Measurements from ENCODE around the gene AGAP2. TPM values are rescaled to one million over a fixed set of nuclear protein-coding genes. Genes with fewer than 3 reads are reported as not detected.
"Not testable (repeated sequence)": the region's sequence is repeated elsewhere in the genome, so short reads cannot be mapped to it uniquely, and the experiment has no call there.

Gene AGAP2
- total RNA-seq, 1 donor from 2014 or later, result 25.7 TPM

DNA sequence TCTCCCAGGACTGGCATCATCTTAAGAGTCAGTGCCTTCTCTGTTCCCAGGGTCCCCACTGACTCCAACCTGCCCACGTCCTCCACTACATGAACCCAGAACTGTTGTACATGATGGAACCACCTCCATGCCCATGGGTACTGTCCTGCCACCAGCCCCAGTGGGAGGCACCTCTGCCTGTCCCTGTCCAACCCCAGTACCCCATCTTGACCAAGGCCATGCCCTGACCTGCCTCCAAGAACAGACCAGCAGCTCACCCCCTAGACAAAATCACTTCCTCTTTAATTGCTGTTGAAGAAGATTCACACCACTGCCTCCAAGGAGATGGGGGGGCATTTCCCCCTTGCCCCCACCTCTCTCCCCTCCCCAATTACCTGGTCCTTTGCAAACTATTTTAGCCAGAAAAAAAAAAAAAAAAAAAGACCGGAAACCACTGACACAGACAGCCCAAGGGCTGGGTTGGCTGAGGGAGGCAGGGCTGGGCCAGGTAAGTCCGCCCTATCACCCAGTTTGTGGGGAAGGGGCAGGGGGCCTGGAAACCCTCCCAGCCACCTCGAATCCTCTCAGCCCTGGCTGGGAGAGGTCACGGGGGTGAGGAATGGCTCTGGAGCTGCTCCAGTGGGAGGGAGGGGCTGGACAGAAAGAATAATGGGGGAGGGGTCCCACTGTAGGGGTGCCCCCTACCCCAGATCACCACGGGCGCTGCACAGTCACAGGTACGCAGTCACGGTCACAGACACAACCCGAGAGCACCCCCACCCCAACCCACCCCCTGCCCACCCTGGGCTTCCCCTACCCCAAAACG is 13.4 kb downstream of the AGAP2 start:
- FAIRE-seq, result no peak

DNA sequence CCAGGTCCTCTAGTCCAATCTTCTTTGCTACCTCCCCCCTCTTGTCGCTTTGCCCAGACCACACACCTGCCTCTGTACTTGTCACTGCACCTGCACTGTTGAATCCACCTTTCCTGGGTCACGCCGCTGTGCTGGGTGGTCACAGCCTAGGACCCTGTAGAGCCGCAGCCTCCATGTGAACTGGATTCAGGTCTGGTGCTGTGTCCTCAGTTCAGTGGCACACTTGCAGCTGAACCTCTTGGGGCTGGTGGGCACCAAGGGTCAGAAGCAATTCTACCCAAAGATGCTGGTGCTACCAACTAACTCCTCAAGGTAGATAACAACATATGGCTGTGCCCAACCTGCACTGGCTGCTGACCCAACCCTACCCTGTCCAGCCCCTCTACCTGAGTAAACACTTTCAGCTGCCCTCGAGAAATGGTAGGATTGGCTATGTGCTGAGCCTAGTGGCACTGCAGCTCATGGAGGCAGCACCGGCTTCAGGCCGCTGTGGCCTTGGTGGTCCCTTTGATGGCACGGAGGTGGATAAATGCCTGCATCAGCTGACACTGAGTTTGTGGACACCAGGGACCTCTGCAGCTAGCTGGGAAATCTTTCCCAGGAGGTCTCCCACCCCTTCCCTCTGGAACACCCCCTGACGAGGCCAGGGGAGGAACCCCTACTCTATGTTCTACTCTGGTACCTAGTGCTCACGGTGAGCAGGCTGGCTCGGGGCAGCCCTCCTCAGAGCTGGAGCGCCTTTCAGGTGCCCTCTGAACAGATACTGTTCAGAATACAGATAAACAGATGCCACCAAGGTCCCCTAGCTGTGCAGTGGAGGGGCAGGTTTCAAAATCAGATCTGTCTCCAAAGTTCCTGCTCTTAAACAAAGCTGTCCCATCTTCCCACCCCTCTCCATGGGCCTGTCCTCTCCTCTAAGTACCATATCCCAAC is 14.3 kb downstream of the AGAP2 start:
- no peak for FAIRE-seq
- peak in 1 of 2 donors; percentile 18 for DNase-seq (ENCODE audit: low spot score in 2 of 2)

More for the DNA sequence above, 13.4 kb downstream of the AGAP2 start:
- DNase-seq (ENCODE audit: low spot score in 2 of 2), result peak in 1 of 2 donors; percentile 10

DNA sequence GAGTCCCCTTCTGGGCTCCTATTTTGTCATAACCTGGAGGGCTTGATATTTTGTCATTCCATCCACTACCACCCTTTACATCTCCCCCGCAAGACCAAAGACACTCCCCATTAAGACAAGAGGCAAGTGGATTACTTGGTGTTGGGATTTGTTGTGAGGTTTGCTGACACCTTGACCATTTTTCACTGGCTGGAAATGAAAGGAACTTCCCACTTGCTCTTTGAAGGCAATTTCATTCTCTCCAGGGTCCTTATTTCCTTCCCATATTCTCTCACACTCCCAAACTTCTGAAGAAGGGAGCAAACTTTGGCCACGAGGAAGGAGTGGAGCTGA is 14.9 kb downstream of the AGAP2 start:
- DNase-seq (ENCODE audit: low spot score in 2 of 2), result peak in 1 of 2 donors; percentile 12
- FAIRE-seq, result no peak

DNA sequence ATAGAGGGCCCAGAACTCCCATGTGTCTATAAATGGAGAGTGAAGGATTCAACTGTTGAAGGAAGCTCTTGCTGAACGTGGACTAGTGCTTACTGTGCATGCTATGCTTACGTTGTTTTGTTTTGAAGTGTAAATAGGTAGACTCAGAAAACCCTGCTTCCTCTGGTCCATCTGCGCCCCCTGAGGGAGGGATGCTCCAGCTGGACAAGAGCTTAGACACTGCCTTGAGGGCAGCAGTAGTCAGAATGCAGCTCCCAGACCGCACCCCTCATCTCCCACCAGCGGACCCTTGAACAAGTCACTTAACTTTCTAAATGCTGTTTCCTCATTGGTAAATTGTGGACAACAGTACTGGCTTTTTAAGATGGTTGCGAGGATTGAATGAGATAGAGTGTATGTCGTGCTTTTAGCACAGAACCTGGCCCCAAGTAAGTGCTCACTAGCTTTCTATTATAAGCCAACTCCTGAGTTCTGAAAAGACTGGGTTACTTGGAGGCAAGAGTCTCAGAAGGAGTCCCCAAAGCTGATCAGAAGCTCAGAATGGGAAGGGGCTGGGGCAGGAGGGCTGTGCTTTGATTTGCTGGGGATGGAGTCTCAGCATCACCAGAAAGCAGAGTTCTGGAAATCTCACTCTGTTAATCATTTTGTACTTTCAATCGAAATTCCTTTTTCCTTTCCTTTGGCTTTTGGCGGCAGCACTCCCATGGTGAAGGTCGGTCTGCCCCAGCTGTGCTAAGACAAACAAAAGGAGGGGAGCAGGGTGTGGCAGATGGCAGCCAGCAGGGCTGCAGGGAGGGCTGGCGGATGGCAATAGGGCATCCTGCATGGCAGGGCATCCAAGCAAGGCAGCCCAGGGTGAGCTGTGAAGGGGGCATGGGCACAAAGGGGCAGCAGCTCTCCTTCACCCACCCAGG is 15.6 kb downstream of the AGAP2 start:
- no peak for FAIRE-seq

DNA sequence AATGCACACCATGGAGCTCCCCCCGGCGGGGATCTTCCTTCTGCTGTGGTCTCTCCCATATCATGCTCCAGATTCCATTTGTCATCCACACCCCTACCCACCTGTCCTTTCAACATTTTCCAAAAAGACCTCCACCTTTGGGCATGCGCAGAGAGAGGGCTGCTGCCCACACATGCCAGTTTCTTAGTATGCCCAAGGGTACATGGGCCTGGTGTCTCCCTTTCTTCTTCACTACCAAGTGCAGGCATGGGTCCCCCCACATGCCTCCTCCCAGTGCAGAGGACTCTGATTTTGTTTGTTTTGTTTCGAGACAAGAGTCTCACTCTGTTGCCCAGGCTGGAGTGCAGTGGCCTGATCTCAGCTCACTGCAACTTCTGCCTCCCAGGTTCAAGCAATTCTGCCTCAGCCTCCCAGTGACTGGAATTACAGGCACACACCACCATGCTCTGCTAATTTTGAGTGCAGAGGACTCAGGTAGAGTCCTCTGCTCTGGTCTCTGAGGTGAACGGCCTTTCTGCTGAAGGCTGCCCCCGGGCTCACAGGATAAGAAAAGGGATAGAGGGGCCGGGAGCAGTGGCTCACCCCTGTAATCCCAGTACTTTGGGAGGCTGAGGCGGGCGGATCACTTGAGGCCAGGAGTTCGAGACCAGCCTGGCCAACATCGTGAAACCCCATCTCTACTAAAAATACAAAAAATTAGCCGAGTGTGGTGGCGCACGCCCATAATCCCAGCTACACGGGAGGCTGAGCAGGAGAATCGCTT is 16.5 kb downstream of the AGAP2 start:
- peak in 1 of 2 donors; percentile 6 for DNase-seq (ENCODE audit: low spot score in 2 of 2)
- FAIRE-seq, result not testable (repeated sequence)

More for the DNA sequence above, 15.6 kb downstream of the AGAP2 start:
- DNase-seq (ENCODE audit: low spot score in 2 of 2), result peak in 1 of 2 donors; percentile 11

DNA sequence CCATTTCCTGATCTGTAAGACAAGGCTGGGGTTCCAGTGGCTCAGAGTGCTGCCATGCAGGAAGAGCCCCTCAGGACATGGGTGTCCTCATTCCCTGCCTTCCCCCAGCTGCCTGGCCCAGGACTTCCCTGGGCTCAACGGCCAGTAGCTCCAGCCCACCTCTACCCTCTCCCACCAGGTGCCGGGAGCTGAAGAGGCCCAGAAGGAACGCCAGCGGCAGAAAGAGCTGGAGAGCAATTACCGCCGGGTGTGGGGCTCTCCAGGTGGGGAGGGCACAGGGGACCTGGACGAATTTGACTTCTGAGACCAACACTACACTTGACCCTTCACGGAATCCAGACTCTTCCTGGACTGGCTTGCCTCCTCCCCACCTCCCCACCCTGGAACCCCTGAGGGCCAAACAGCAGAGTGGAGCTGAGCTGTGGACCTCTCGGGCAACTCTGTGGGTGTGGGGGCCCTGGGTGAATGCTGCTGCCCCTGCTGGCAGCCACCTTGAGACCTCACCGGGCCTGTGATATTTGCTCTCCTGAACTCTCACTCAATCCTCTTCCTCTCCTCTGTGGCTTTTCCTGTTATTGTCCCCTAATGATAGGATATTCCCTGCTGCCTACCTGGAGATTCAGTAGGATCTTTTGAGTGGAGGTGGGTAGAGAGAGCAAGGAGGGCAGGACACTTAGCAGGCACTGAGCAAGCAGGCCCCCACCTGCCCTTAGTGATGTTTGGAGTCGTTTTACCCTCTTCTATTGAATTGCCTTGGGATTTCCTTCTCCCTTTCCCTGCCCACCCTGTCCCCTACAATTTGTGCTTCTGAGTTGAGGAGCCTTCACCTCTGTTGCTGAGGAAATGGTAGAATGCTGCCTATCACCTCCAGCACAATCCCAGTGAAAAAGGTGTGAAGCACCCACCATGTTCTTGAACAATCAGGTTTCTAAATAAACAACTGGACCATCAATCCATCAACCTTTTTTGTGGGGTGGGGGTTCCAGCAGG is 17.6 kb downstream of the AGAP2 start:
- DNase-seq (ENCODE audit: low spot score in 2 of 2), result no peak
- no peak for FAIRE-seq

DNA sequence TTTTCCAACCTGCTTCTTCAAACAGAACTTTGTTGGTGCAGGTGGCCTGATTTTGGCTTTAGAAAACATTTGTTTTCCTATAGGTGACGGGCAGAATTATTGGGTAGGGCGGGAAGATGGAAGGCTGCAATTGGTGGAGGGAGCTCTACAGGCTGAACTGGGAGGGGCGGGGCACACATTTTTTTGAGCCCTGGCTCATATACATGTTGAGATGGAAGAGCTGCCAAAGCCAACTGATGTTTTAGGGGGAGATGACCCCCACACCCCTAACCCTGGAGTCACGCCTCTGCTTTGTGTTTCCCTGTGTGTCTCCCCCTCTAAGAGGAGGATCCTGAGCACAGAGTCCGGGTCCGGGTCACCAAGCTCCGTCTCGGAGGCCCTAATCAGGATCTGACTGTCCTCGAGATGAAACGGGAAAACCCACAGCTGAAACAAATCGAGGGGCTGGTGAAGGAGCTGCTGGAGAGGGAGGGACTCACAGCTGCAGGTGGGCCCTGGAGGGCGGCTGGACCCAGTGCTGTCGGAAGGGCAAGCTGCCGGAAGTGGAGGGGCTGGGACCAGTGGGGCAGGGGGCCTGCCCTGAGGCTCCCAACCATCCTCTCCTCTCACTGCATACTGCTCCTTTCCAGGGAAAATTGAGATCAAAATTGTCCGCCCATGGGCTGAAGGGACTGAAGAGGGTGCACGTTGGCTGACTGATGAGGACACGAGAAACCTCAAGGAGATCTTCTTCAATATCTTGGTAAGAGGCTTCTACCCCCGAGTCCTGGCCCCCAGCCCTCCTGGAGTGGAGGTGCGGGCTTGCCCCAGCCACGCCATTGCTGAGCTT is 18.6 kb downstream of the AGAP2 start:
- FAIRE-seq, result no peak

DNA sequence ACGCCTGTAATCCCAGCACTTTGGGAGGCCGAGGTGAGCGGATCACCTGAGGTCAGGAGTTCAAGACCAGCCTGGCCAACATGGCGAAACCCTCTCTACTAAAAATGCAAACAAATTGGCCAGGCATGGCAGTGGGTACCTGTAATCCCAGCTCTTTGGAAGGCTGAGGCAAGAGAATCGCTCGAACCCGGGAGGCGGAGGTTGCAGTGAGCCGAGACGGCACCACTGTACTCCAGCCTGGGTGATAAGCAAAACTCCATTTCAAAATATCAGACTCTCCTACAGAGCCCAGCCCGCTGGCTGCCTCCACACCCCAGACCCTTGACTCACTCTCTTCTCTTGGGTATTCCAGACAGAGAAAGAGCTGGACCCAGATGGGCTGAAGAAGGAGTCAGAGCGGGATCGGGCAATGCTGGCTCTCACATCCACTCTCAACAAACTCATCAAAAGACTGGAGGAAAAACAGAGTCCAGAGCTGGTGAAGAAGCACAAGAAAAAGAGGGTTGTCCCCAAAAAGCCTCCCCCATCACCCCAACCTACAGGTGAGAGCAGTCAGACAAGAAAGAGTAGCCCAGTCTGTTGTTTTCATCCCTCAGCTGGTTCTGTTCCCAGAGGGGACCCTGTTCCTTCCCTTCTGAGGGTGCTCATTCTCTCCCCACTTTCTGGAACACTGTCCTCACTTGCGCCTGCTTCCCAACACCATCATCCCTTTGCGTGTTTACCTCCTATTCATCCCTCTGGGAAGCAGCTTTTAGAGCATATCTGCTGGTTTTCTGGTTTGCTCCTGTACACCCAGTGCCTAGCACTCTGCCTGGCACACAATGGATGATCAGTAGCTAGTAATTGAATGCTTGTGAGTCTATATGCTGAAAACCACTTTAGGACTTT is 19.7 kb downstream of the AGAP2 start:
- FAIRE-seq (no peak), DNase-seq (ENCODE audit: low spot score in 2 of 2) (no peak)

More for the DNA sequence above, 18.6 kb downstream of the AGAP2 start:
- DNase-seq (ENCODE audit: low spot score in 2 of 2), result no peak

DNA sequence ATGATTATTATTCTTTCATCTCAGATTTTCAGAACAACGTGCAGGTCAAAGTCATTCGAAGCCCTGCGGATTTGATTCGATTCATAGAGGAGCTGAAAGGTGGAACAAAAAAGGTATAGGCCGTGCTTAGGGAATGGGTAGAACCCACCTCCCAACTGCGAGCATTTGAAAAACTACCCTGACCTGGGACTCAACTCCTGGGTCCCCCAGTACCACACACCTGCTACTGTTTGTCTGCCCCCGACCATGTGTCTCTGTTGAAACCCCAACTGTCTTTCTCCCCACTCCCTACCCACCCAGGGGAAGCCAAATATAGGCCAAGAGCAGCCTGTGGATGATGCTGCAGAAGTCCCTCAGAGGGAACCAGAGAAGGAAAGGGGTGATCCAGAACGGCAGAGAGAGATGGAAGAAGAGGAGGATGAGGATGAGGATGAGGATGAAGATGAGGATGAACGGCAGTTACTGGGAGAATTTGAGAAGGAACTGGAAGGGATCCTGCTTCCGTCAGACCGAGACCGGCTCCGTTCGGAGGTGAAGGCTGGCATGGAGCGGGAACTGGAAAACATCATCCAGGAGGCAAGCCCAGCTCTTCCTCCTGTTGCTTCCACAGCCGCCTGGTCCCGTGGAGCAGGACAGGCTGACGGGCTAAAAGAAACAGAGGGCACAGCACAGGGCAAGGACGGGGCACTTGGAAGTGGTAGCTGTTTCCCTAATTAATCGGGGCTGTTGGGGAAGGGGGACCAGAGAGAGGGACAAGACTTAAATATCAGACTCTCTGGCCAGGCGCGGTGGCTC is 20.5 kb downstream of the AGAP2 start:
- FAIRE-seq (no peak), DNase-seq (ENCODE audit: low spot score in 2 of 2) (no peak)

DNA sequence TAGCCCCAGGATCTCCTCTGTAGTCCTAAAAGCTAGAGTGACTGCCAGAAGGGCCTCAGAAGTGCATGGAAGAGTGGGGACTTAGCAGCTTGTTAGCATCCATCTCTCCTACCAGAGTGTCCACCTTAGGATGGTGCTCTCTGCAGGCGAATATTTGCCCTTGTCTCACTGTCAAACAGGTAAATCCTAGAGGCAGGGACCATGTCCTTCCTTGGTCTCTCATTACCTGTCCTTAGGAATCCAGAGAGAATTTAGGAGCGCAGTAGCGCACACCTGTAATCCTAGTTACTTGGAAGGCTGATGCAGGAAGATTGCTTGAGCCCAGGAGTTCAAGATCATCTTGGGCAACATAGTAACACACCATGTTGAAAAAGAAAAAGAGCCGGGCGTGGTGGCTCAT is 21.4 kb downstream of the AGAP2 start:
- no peak for FAIRE-seq
- no peak for DNase-seq (ENCODE audit: low spot score in 2 of 2)

DNA sequence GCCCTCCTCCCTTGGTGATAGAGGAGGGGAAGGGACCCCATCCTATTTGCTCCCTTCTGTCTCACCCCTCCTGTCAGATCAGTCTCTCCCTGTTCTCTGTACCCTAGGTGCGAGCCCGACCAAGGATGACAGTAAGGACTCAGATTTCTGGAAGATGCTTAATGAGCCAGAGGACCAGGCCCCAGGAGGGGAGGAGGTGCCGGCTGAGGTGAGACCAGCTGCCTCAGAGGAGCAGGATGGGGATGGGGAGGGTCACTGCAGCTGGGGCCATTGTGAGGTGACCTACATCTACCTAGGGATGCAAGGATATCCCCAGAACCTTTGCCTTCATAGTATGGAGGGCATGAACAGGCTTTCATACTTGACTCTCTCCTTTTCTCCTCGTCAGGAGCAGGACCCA is 22.2 kb downstream of the AGAP2 start:
- no peak for FAIRE-seq

DNA sequence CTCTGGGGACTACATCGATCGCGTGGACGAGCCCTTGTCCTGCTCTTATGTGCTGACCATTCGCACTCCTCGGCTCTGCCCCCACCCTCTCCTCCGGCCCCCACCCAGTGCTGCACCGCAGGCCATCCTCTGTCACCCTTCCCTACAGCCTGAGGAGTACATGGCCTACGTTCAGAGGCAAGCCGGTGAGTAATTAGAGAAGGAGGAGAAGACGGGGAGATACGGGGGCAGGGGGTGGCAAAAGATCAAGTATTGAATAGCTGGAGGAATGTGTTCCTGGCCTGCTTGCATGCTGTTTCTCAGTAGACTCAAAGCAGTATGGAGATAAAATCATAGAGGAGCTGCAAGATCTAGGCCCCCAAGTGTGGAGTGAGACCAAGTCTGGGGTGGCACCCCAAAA is 22.8 kb downstream of the AGAP2 start:
- no peak for DNase-seq (ENCODE audit: low spot score in 2 of 2)
- FAIRE-seq, result no peak

More for the DNA sequence above, 22.2 kb downstream of the AGAP2 start:
- DNase-seq (ENCODE audit: low spot score in 2 of 2), result no peak

DNA sequence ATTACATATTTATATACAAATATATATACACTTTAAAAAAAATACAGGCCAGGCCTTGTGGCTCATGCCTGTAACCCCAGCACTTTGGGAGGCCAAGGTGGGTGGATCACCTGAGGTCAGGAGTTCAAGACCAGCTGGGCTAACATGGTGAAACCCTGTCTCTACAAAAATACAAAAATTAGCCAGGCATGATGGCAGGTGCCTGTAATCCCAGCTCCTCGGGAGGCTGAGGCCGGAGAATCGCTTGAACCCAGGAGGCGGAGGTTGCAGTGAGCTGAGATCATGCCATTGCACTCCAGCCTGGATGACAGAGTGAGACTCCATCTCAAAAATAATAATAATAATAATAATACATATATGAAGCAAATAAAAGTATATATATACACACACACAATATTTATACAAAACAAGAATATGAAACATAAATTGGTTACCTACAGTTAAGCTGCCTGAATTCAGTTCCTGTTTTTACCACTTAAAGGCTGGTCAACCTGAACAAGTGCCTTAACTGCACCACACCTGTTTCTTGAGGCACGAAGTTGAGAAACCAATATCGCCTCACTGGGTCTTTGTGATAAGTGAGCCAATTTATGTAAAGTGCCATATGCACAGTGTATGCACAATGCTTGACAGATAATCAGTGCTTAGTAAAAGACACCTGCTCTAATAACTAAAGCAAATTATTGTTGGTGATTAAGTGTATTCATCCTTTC is 23.4 kb downstream of the AGAP2 start:
- not testable (repeated sequence) for DNase-seq (ENCODE audit: low spot score in 2 of 2); FAIRE-seq

DNA sequence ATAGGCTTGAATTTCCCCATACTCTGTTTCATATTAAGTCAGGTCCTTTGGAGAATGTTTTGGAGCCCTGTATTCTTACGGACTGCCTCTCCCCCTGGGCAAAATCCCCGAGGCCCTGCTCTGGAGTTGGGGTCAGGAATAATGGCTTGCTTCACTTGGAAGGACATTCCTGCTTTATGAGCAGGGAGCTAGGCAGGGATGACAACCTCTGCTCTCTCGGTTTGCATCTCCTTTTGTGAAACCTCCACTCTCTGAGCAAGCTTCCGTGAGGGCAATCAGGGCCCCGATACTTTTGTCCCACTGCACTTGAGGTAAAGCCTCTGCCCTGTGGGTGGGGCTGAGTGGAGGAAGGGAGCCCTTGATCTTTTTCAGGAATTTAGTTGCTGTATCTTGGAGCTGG is 25.3 kb downstream of the AGAP2 start:
- FAIRE-seq (no peak), DNase-seq (ENCODE audit: low spot score in 2 of 2) (no peak)

DNA sequence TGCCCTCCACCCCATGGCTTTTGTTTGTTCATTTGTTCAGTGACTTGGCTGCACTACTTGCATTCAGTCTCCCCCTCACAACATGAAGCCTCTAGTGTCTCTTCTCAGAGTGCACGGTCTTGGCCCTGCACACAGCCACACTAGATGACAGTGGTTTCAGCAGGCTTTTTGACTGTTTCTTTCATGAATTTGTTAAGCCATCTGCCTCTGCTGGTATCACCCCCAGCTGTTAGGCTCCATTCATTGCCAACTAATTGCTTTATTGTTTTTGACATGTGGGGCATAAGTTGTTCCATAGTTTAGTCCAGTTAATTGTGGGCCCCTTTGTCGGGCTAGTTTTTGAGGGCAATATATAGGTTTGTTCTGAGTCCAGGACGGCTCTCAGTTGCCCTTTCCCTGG is 25.8 kb downstream of the AGAP2 start:
- DNase-seq (ENCODE audit: low spot score in 2 of 2) (peak in 1 of 2 donors; percentile 27), FAIRE-seq (no peak)

Measured in frontal cortex (tissue), 4 donors.